Cardiac fibroblast (primary cell): ENCODE data around the gene MLLT1.

Experiments
- DNase-seq, 2 donors: peaks; one replicate each; pipeline versions ENCODE4 v3.0.0 to v3.0.0-alpha.2; 2010; ENCODE audit warnings: low read depth in 2 of 2
- H3K4me3 ChIP-seq, 2 donors: replicated peaks in 1 of 2; 1 replicate in 1 of 2; 2 replicates in 1 of 2; pipeline ENCODE4 v1.5.1; 2011; ENCODE audit warnings: low read depth in 2 of 2, low read length in 2 of 2, mild to moderate bottlenecking in 2 of 2, moderate library complexity in 1 of 2
- CTCF ChIP-seq: IDR thresholded peaks from one replicate; pipeline ENCODE4 v1.5.1; 2011; ENCODE audit warnings: low read depth, mild to moderate bottlenecking, low read length, inconsistent platforms

Gene MLLT1

GRCh38 chr19:6313398-6313969 is 33.7 kb upstream of the MLLT1 start:
- TF ChIP-seq CTCF, result no peak
- no peak for DNase-seq
- no peak overlapping the region for H3K4me3 ChIP-seq

GRCh38 chr19:6312018-6312417 is 32.2 kb upstream of the MLLT1 start:
- H3K4me3 ChIP-seq, result no peak overlapping the region
- no peak for DNase-seq
- TF ChIP-seq CTCF, result no peak

- no peak for TF ChIP-seq CTCF
Observed at GRCh38 chr19:6298413-6298812, 18.6 kb upstream of the MLLT1 start.

GRCh38 chr19:6297202-6297601 is 17.4 kb upstream of the MLLT1 start:
- TF ChIP-seq CTCF, result no peak
- H3K4me3 ChIP-seq, result no peak overlapping the region
- no peak for DNase-seq

More at GRCh38 chr19:6298413-6298812, 18.6 kb upstream of the MLLT1 start:
- no peak overlapping the region for H3K4me3 ChIP-seq
- DNase-seq, result no peak

GRCh38 chr19:6292006-6292405 is 12.2 kb upstream of the MLLT1 start:
- peak; percentile 7 to 17 for DNase-seq
- H3K4me3 ChIP-seq, result no peak overlapping the region
- no peak for TF ChIP-seq CTCF

- TF ChIP-seq CTCF, result no peak
- no peak overlapping the region for H3K4me3 ChIP-seq
- DNase-seq, result no peak
Observed at GRCh38 chr19:6288737-6289136, 9.0 kb upstream of the MLLT1 start.
